ENCODE measurements around the gene ZDHHC11.
"Not testable (repeated sequence)": the region's sequence is repeated elsewhere in the genome, so short reads cannot be mapped to it uniquely, and the experiment has no call there.

The ZDHHC11 gene

GRCh38 chr5:758698-759053 lies 92.1 kb downstream of the ZDHHC11 start:
- DNase-seq: no peak

- DNase-seq: no peak
Observed at GRCh38 chr5:757931-758697, 92.7 kb downstream of the ZDHHC11 start.

GRCh38 chr5:757346-757930 lies 93.3 kb downstream of the ZDHHC11 start:
- DNase-seq: no peak

- no peak for DNase-seq
Observed at GRCh38 chr5:756865-757345, 93.9 kb downstream of the ZDHHC11 start.

GRCh38 chr5:756171-756570 lies 94.6 kb downstream of the ZDHHC11 start:
- no peak for DNase-seq

- DNase-seq: not testable (repeated sequence)
Observed at GRCh38 chr5:754143-754632, 96.6 kb downstream of the ZDHHC11 start.

GRCh38 chr5:753567-754142 lies 97.1 kb downstream of the ZDHHC11 start:
- DNase-seq: not testable (repeated sequence)

- DNase-seq: not testable (repeated sequence)
Observed at GRCh38 chr5:752532-753115, 98.2 kb downstream of the ZDHHC11 start.

GRCh38 chr5:751992-752391 lies 98.8 kb downstream of the ZDHHC11 start:
- DNase-seq: not testable (repeated sequence)

GRCh38 chr5:751496-751895 lies 99.3 kb downstream of the ZDHHC11 start:
- no peak for DNase-seq

- not testable (repeated sequence) for DNase-seq
Observed at GRCh38 chr5:750226-750625, 100.6 kb downstream of the ZDHHC11 start.

GRCh38 chr5:749101-749670 lies 101.6 kb downstream of the ZDHHC11 start:
- no peak for DNase-seq

- not testable (repeated sequence) for DNase-seq
Observed at GRCh38 chr5:748011-748980, 102.5 kb downstream of the ZDHHC11 start.

GRCh38 chr5:747303-747844 lies 103.4 kb downstream of the ZDHHC11 start:
- DNase-seq: not testable (repeated sequence)

GRCh38 chr5:746258-746761 lies 104.5 kb downstream of the ZDHHC11 start:
- DNase-seq: no peak
